Osteoblast (primary cell): ENCODE data around the gene ECD. TPM values are rescaled to one million over a fixed set of nuclear protein-coding genes. Genes with fewer than 3 reads are reported as not detected.

ENCODE experiments used
- DNase-seq: peaks from one replicate; pipeline ENCODE4 v3.0.0; 2011; ENCODE audit warnings: low spot score, mixed read lengths; ENCODE audit not compliant: insufficient read length; ENCODE audit errors: missing footprints
- H2AFZ ChIP-seq: 2 replicates; pipeline ENCODE4 v1.6.0; 2011; ENCODE audit warnings: mild to moderate bottlenecking, low read length
- H3K27ac ChIP-seq: 2 replicates; pipeline ENCODE4 v1.5.1; 2011; ENCODE audit warnings: mild to moderate bottlenecking, low read depth, low read length, moderate library complexity
- H3K27me3 ChIP-seq: 2 replicates; pipeline ENCODE4 v1.6.0; 2012; ENCODE audit warnings: mild to moderate bottlenecking, control low read depth, inconsistent platforms, low read length, moderate library complexity; ENCODE audit not compliant: insufficient read depth
- H3K36me3 ChIP-seq: 2 replicates; pipeline ENCODE4 v1.5.1; 2011; ENCODE audit warnings: mild to moderate bottlenecking, low read length, control low read depth, moderate library complexity; ENCODE audit not compliant: insufficient read depth
- H3K4me1 ChIP-seq: 2 replicates; pipeline ENCODE4 v1.5.1; 2011; ENCODE audit warnings: mild to moderate bottlenecking, low read length, control low read depth, moderate library complexity; ENCODE audit not compliant: insufficient read depth
- H3K4me2 ChIP-seq: 2 replicates; pipeline ENCODE4 v1.6.0; 2011; ENCODE audit warnings: mild to moderate bottlenecking, low read length; ENCODE audit not compliant: insufficient read depth
- H3K4me3 ChIP-seq: fragments of 200-600 bp; sonication (generic); 3 replicates; pipeline ENCODE4 v1.5.1; 2012; ENCODE audit warnings: mild to moderate bottlenecking, low read length, inconsistent platforms; ENCODE audit not compliant: insufficient read depth
- H3K79me2 ChIP-seq: 2 replicates; pipeline ENCODE4 v1.6.0; 2012; ENCODE audit warnings: mild to moderate bottlenecking, low read length, control low read depth, inconsistent platforms; ENCODE audit not compliant: insufficient read depth
- H3K9me3 ChIP-seq: 2 replicates; pipeline ENCODE4 v1.5.1; 2011; ENCODE audit warnings: low read depth, low read length, control low read depth
- H4K20me1 ChIP-seq: 2 replicates; pipeline ENCODE4 v1.6.0; 2012; ENCODE audit warnings: mild to moderate bottlenecking, low read length, control low read depth; ENCODE audit not compliant: insufficient read depth
- CTCF ChIP-seq: IDR thresholded peaks from 2 replicates; pipeline ENCODE4 v1.5.1; 2011; ENCODE audit warnings: mild to moderate bottlenecking, low read depth, low read length, moderate library complexity; ENCODE audit errors: extremely low read depth
- total RNA-seq: library from RNA; depleted of rRNA; stranded (reverse); fragments of >200 nt; gene quantifications from 2 replicates; pipeline ENCODE4 v1.2.3, GENCODE V29; 2012

Gene ECD
- total RNA-seq, 1 donor: 35.5 TPM

DNA sequence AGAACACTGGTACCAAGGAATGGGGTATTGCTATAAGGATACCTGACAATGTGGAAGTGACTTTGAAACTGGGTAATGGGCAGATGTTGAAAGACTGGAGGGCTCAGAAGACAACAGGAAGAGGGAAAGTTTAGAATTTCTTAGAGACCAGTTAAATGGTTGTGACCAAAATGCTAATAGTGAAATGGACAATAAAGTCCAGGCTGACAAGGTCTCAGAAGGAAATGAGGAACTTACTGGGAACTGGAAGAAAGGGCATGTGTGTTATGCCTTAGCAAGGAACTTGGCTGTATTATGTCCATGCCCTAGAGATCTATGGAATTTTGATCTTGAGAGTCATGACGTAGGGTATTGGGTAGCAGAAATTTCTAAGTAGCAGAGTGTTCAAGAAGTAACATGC is 38.1 kb upstream of the ECD start:
- Histone ChIP-seq H3K4me1 (no peaks in the 10 kb centered on the region), H3K27ac (no peak overlapping the region), H3K4me2 (no peak overlapping the region), H3K36me3 (peaks cover 5% of the 10 kb centered on the region), H3K27me3 (no peaks in the 10 kb centered on the region), H3K4me3 (no peak overlapping the region), H4K20me1 (no peaks in the 10 kb centered on the region), H2AFZ (no peak overlapping the region), H3K9me3 (no peaks in the 10 kb centered on the region), H3K79me2 (no peaks in the 10 kb centered on the region)
- TF ChIP-seq CTCF: no peak
- DNase-seq: no peak

DNA sequence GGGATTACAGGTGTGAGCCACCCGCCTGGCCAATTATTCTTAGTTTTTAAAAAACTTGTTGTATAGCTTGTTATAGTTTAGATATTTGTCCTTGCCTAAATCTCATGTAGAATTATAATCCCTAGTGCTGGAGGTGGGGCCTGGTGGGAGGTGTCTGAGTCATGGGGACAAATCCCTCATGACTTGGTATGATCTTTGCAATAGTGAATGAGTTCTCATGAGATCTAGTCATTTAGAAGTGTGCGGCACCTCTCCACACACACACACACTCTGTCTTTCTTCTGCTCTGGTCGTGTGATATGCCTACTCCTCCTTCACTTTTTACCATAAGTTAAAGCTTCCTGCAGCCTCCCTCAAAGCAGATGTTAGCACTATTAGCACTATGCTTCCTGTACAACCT is 37.3 kb upstream of the ECD start:
- H3K79me2 ChIP-seq: no peaks in the 10 kb centered on the region
- DNase-seq: no peak
- H3K9me3 ChIP-seq: no peaks in the 10 kb centered on the region
- H3K36me3 ChIP-seq: peaks cover 8% of the 10 kb centered on the region
- H4K20me1 ChIP-seq: no peaks in the 10 kb centered on the region
- H3K4me1 ChIP-seq: no peaks in the 10 kb centered on the region
- H3K27ac ChIP-seq: no peak overlapping the region
- no peak for TF ChIP-seq CTCF
- no peaks in the 10 kb centered on the region for H3K27me3 ChIP-seq
- no peak overlapping the region for H3K4me2 ChIP-seq
- H2AFZ ChIP-seq: no peak overlapping the region
- no peak overlapping the region for H3K4me3 ChIP-seq

- no peak overlapping the region for H3K27ac ChIP-seq
- no peak overlapping the region for H3K4me2 ChIP-seq
- DNase-seq: no peak
- H4K20me1 ChIP-seq: no peaks in the 10 kb centered on the region
- H3K4me1 ChIP-seq: no peaks in the 10 kb centered on the region
- no peak overlapping the region for H3K4me3 ChIP-seq
- H3K9me3 ChIP-seq: no peaks in the 10 kb centered on the region
- no peaks in the 10 kb centered on the region for H3K79me2 ChIP-seq
- H3K36me3 ChIP-seq: peaks cover 17% of the 10 kb centered on the region
- no peaks in the 10 kb centered on the region for H3K27me3 ChIP-seq
- no peak for TF ChIP-seq CTCF
- H2AFZ ChIP-seq: no peak overlapping the region
Observed at GRCh38 chr10:73190188-73190587, 22.4 kb upstream of the ECD start.

DNA sequence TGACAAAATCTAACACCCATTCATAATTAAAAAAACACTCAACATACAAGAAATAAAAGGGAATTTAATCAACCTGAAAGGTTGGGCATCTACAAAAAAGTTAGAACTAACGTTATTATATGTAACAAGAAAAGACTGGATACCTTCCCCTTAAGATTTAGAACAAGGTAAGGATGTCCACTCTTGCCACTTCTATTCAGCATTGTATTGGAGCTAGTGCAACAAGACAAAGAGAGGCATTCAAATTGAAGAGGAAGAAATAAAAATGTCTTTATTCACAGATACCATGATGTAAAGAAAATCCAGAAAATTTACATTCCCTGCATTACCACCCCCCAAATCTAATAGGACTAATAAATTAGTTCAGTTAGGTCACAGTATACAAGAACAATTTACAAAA is 18.5 kb upstream of the ECD start:
- no peak overlapping the region for H2AFZ ChIP-seq
- H3K4me2 ChIP-seq: no peak overlapping the region
- DNase-seq: no peak
- H3K27ac ChIP-seq: no peak overlapping the region
- no peaks in the 10 kb centered on the region for H3K79me2 ChIP-seq
- no peaks in the 10 kb centered on the region for H3K27me3 ChIP-seq
- H3K36me3 ChIP-seq: peaks cover 6% of the 10 kb centered on the region
- peaks cover 12% of the 10 kb centered on the region for H3K4me1 ChIP-seq
- no peak for TF ChIP-seq CTCF
- no peak overlapping the region for H3K4me3 ChIP-seq
- no peaks in the 10 kb centered on the region for H4K20me1 ChIP-seq
- no peaks in the 10 kb centered on the region for H3K9me3 ChIP-seq
